Ovary (tissue), 3 donors: ENCODE data around the gene FBN1.

Source experiments
- EP300 ChIP-seq: sonication (generic); formaldehyde crosslinking; IDR thresholded peaks from one replicate; pipeline ENCODE4 v1.6.1; 2017; ENCODE audit warnings: antibody characterized with exemption
- POLR2A ChIP-seq: fragments of 450-650 bp; IDR thresholded peaks from one replicate; pipeline ENCODE4 v1.6.1; 2017; ENCODE audit warnings: antibody characterized with exemption, mild to moderate bottlenecking, moderate library complexity
- TF ChIP-seq, protein P1 (sequence below), 3 donors: fragments of 450-650 bp in 2 of 3; fragments of 200-600 bp in 1 of 3; IDR thresholded peaks; one replicate each; pipeline versions ENCODE4 v1.5.1 to v1.8.0; 2016 to 2022; ENCODE audit warnings: antibody characterized with exemption in 3 of 3, mild to moderate bottlenecking in 1 of 3
- donor health status: DM: no; HTN: no; CAD: no.

DNA sequence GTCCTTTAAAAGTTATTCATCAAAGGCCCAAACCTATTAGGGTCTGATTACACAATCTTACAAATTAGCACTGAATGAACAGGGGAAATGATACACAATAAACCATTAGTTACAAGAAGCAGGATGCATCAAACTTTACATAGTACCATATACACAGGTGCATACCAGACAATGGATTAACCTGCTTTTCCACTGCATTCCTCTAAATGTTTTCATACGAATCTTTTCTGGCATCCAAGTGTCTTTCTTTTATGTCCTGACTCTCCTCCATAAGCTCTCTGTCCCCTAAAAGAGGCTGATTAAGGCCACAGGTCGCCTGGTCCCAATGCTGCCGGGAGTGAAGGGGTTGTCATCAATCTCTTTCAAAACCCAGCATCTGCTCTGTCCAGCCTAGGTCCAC is 11.4 kb downstream of the FBN1 start:
- TF ChIP-seq, protein P1, sequence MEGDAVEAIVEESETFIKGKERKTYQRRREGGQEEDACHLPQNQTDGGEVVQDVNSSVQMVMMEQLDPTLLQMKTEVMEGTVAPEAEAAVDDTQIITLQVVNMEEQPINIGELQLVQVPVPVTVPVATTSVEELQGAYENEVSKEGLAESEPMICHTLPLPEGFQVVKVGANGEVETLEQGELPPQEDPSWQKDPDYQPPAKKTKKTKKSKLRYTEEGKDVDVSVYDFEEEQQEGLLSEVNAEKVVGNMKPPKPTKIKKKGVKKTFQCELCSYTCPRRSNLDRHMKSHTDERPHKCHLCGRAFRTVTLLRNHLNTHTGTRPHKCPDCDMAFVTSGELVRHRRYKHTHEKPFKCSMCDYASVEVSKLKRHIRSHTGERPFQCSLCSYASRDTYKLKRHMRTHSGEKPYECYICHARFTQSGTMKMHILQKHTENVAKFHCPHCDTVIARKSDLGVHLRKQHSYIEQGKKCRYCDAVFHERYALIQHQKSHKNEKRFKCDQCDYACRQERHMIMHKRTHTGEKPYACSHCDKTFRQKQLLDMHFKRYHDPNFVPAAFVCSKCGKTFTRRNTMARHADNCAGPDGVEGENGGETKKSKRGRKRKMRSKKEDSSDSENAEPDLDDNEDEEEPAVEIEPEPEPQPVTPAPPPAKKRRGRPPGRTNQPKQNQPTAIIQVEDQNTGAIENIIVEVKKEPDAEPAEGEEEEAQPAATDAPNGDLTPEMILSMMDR (IDR thresholded peaks at IDR 0.05): no peak
- TF ChIP-seq EP300 (no peak), POLR2A (no peak)
